Body of pancreas (tissue), 4 donors: ENCODE data around the gene SLC49A4. TPM values are rescaled to one million over a fixed set of nuclear protein-coding genes. Genes with fewer than 3 reads are reported as not detected.

ENCODE experiments used
- ATAC-seq: fragments of 150-250 bp; one replicate; pipeline ENCODE4 v1.9.1; 2016
- DNase-seq, 4 donors: peaks; one replicate each; pipeline ENCODE4 v3.0.0-alpha.2; 2019
- H3K27ac ChIP-seq, 4 donors: fragments of 200-600 bp; sonication (generic); 1 replicate in 3 of 4; 2 replicates in 1 of 4; pipeline versions ENCODE4 v1.5.1 to v1.6.1; 2016 to 2019; ENCODE audit warnings: mild to moderate bottlenecking in 1 of 4, mixed read lengths in 1 of 4, moderate library complexity in 1 of 4
- H3K27me3 ChIP-seq, 2 donors: fragments of 200-600 bp; sonication (generic); one replicate each; pipeline ENCODE4 v1.6.0; 2016; ENCODE audit warnings: mild to moderate bottlenecking in 1 of 2
- H3K36me3 ChIP-seq, 2 donors: fragments of 200-600 bp; sonication (generic); replicated peaks in 1 of 2; 2 replicates each; pipeline ENCODE4 v1.5.1; 2016; ENCODE audit warnings: low read depth in 2 of 2; ENCODE audit not compliant: insufficient read depth in 1 of 2
- H3K4me1 ChIP-seq: fragments of 200-600 bp; sonication (generic); one replicate; pipeline ENCODE4 v1.6.0; 2016
- H3K4me3 ChIP-seq, 2 donors: fragments of 200-600 bp; sonication (generic); 1 replicate in 1 of 2; 2 replicates in 1 of 2; pipeline ENCODE4 v1.5.1; 2016 to 2019
- H3K9me3 ChIP-seq, 3 donors: fragments of 200-600 bp; sonication (generic); 1 replicate in 2 of 3; 2 replicates in 1 of 3; pipeline ENCODE4 v1.5.1; 2016
- CTCF ChIP-seq, 7 experiments: fragments of 450-650 bp in 4 of 7; fragments of 200-600 bp in 3 of 7; sonication (generic) in 3 of 7; IDR thresholded peaks; one replicate each; pipeline ENCODE4 v1.5.1; 2016 to 2019; ENCODE audit warnings: antibody characterized with exemption in 7 of 7
- POLR2A ChIP-seq, 3 donors: fragments of 450-650 bp; IDR thresholded peaks; one replicate each; pipeline ENCODE4 v1.6.1; 2016; ENCODE audit warnings: antibody characterized with exemption in 3 of 3, mild to moderate bottlenecking in 2 of 3
- WGBS, 2 donors: methylation state at CpG; one replicate each; pipeline ENCODE4 v1.1.5; 2017; 5-methylcytosine and 5-hydroxymethylcytosine counted together
- intact Hi-C: fragments of 100-400 bp; cut with DNase I; formaldehyde crosslinking; loops from one replicate; pipeline ENCODE4 v1.15.1; 2023
- total RNA-seq, 2 donors: library from RNA; depleted of rRNA; stranded (reverse); fragments of >200 nt; gene quantifications; one replicate each; pipeline ENCODE4 v1.1.0, GENCODE V29; 2016

SLC49A4 gene
- total RNA-seq, 2 donors from 2014 or later, result 20.8 to 23.6 TPM

- no peak for DNase-seq
- H3K27me3 ChIP-seq, result no peaks in the 10 kb centered on the region
- intact Hi-C loops, result no loop called here
Measured at GRCh38 chr3:122920986-122921385, 126.1 kb downstream of the SLC49A4 start.

GRCh38 chr3:122921791-122922651 is 127.2 kb downstream of the SLC49A4 start:
- DNase-seq (peak in 1 of 4 donors; percentile 26), ATAC-seq (peak; percentile 51)
- Histone ChIP-seq H3K9me3 (no peaks in the 10 kb centered on the region), H3K27me3 (no peaks in the 10 kb centered on the region), H3K4me1 (peaks cover 7% of the 10 kb centered on the region), H3K36me3 (no peaks in the 10 kb centered on the region), H3K4me3 (no peak overlapping the region), H3K27ac (no peak overlapping the region)
- intact Hi-C loops, result no loop called here
- TF ChIP-seq POLR2A (IDR thresholded peaks at IDR 0.05) (no peak), CTCF (IDR thresholded peaks at IDR 0.05) (peak in 1 of 7 experiments; percentile 19)
- WGBS, 2 donors, result 12 to 18% methylated on average over 9 to 66 of the region's 68 CpGs

More at GRCh38 chr3:122920986-122921385, 126.1 kb downstream of the SLC49A4 start:
- TF ChIP-seq CTCF (IDR thresholded peaks at IDR 0.05), result no peak
- no peak for TF ChIP-seq POLR2A (IDR thresholded peaks at IDR 0.05)
- H3K4me3 ChIP-seq, result no peak overlapping the region
- 58 to 77% methylated on average over 5 to 6 of the region's 6 CpGs for WGBS, 2 donors
- no peaks in the 10 kb centered on the region for H3K9me3 ChIP-seq
- no peaks in the 10 kb centered on the region for H3K36me3 ChIP-seq
- peaks cover 7% of the 10 kb centered on the region for H3K4me1 ChIP-seq
- no peak for ATAC-seq
- no peak overlapping the region for H3K27ac ChIP-seq

- WGBS, 2 donors, result 67 to 73% methylated on average over 6 of the region's 6 CpGs
- intact Hi-C loops, result no loop called here
- Histone ChIP-seq H3K36me3 (no peaks in the 10 kb centered on the region), H3K4me1 (peaks cover 7% of the 10 kb centered on the region), H3K9me3 (no peaks in the 10 kb centered on the region), H3K27me3 (no peaks in the 10 kb centered on the region), H3K4me3 (no peak overlapping the region), H3K27ac (no peak overlapping the region)
- ATAC-seq (no peak), DNase-seq (no peak)
- TF ChIP-seq CTCF (IDR thresholded peaks at IDR 0.05), result no peak
- no peak for TF ChIP-seq POLR2A (IDR thresholded peaks at IDR 0.05)
Measured at GRCh38 chr3:122923611-122924010, 128.7 kb downstream of the SLC49A4 start.

- H3K4me3 ChIP-seq, result no peak overlapping the region
- WGBS, 2 donors, result 68 to 76% methylated on average over 2 of the region's 2 CpGs
- no peak for ATAC-seq
Measured at GRCh38 chr3:122924056-122924455, 129.2 kb downstream of the SLC49A4 start.

More at GRCh38 chr3:122924056-122924455, 129.2 kb downstream of the SLC49A4 start:
- no peaks in the 10 kb centered on the region for H3K27me3 ChIP-seq
- intact Hi-C loops, result no loop called here
- DNase-seq, result no peak
- H3K27ac ChIP-seq, result no peak overlapping the region
- H3K9me3 ChIP-seq, result no peaks in the 10 kb centered on the region
- no peaks in the 10 kb centered on the region for H3K36me3 ChIP-seq
- TF ChIP-seq POLR2A (IDR thresholded peaks at IDR 0.05) (no peak), CTCF (IDR thresholded peaks at IDR 0.05) (no peak)
- peaks cover 7% of the 10 kb centered on the region for H3K4me1 ChIP-seq
